HEK293 (cell line): ENCODE data around the gene SYT6.

Experiments used
- EGR2 ChIP-seq: fragments of 450-650 bp; formaldehyde crosslinking; IDR thresholded peaks from 2 replicates; pipeline ENCODE4 v1.5.1; 2016; ENCODE audit warnings: low read depth, missing biosample characterization, missing genetic modification characterization
- PBX3 ChIP-seq: sonication (generic); formaldehyde crosslinking; IDR thresholded peaks from 2 replicates; pipeline ENCODE4 v1.8.1; 2022; ENCODE audit warnings: mild to moderate bottlenecking, moderate library complexity, missing genetic modification reagents
- ZBTB48 ChIP-seq: fragments of 450-650 bp; formaldehyde crosslinking; IDR thresholded peaks from 2 replicates; pipeline ENCODE4 v1.5.1; 2016; ENCODE audit warnings: missing biosample characterization, missing genetic modification characterization
- ZFP37 ChIP-seq: fragments of 450-650 bp; formaldehyde crosslinking; IDR thresholded peaks from 2 replicates; pipeline ENCODE4 v1.5.1; 2016; ENCODE audit warnings: missing biosample characterization, missing genetic modification characterization
- ZNF10 ChIP-seq: fragments of 450-650 bp; formaldehyde crosslinking; IDR thresholded peaks from 2 replicates; pipeline ENCODE4 v1.5.1; 2017; ENCODE audit warnings: missing biosample characterization, missing genetic modification characterization
- ZNF114 ChIP-seq: fragments of 450-650 bp; formaldehyde crosslinking; IDR thresholded peaks from 2 replicates; pipeline ENCODE4 v1.5.0; 2017; ENCODE audit warnings: missing biosample characterization, missing genetic modification characterization
- ZNF146 ChIP-seq: fragments of 450-650 bp; formaldehyde crosslinking; IDR thresholded peaks from 2 replicates; pipeline ENCODE4 v1.5.1; 2016; ENCODE audit warnings: missing biosample characterization, missing genetic modification characterization
- ZNF248 ChIP-seq: fragments of 450-650 bp; formaldehyde crosslinking; IDR thresholded peaks from 2 replicates; pipeline ENCODE4 v1.5.1; 2017; ENCODE audit warnings: missing biosample characterization, missing genetic modification characterization
- ZNF366 ChIP-seq: fragments of 450-650 bp; formaldehyde crosslinking; conservative IDR thresholded peaks from 2 replicates; pipeline ENCODE4 v1.5.1; 2016; ENCODE audit warnings: missing biosample characterization, missing genetic modification characterization
- ZNF398 ChIP-seq: fragments of 450-650 bp; formaldehyde crosslinking; IDR thresholded peaks from 2 replicates; pipeline ENCODE4 v1.5.1; 2017; ENCODE audit warnings: missing biosample characterization, missing genetic modification characterization
- ZNF404 ChIP-seq: fragments of 450-650 bp; formaldehyde crosslinking; IDR thresholded peaks from 2 replicates; pipeline ENCODE4 v1.5.1; 2017; ENCODE audit warnings: missing biosample characterization, missing genetic modification characterization
- ZNF426 ChIP-seq: fragments of 450-650 bp; formaldehyde crosslinking; IDR thresholded peaks from 2 replicates; pipeline ENCODE4 v1.5.1; 2017; ENCODE audit warnings: missing biosample characterization, missing genetic modification characterization, mild to moderate bottlenecking, inconsistent platforms, moderate library complexity
- ZNF501 ChIP-seq: fragments of 450-650 bp; formaldehyde crosslinking; IDR thresholded peaks from 2 replicates; pipeline ENCODE4 v1.5.1; 2016; ENCODE audit warnings: missing biosample characterization, missing genetic modification characterization
- ZNF549 ChIP-seq: fragments of 450-650 bp; IDR thresholded peaks from 2 replicates; pipeline ENCODE4 v1.5.1; 2018; ENCODE audit warnings: missing biosample characterization, missing genetic modification characterization, mild to moderate bottlenecking, inconsistent platforms, moderate library complexity
- ZNF585B ChIP-seq: fragments of 450-650 bp; formaldehyde crosslinking; IDR thresholded peaks from 2 replicates; pipeline ENCODE4 v1.5.1; 2016; ENCODE audit warnings: missing biosample characterization, missing genetic modification characterization
- ZSCAN23 ChIP-seq: fragments of 450-650 bp; formaldehyde crosslinking; IDR thresholded peaks from 2 replicates; pipeline ENCODE4 v1.5.1; 2016; ENCODE audit warnings: missing biosample characterization, missing genetic modification characterization
- TF ChIP-seq, protein P1 (sequence below): fragments of 450-650 bp; formaldehyde crosslinking; IDR thresholded peaks from 2 replicates; pipeline ENCODE4 v1.5.1; 2016; ENCODE audit warnings: missing biosample characterization, missing genetic modification characterization, borderline replicate concordance
- TF ChIP-seq, protein P2 (sequence below): fragments of 450-650 bp; formaldehyde crosslinking; IDR thresholded peaks from 2 replicates; pipeline ENCODE4 v1.5.1; 2017; ENCODE audit warnings: missing biosample characterization, missing genetic modification characterization
- TF ChIP-seq, protein P3 (sequence below): fragments of 450-650 bp; formaldehyde crosslinking; IDR thresholded peaks from 2 replicates; pipeline ENCODE4 v1.5.1; 2016; ENCODE audit warnings: missing biosample characterization, missing genetic modification characterization
- TF ChIP-seq, protein P4 (sequence below): fragments of 450-650 bp; formaldehyde crosslinking; conservative IDR thresholded peaks from 2 replicates; pipeline ENCODE4 v1.5.1; 2016; ENCODE audit warnings: low read depth, missing biosample characterization, missing genetic modification characterization
- TF ChIP-seq, protein P5 (sequence below): fragments of 450-650 bp; formaldehyde crosslinking; IDR thresholded peaks from 2 replicates; pipeline ENCODE4 v1.5.1; 2016; ENCODE audit warnings: missing biosample characterization, missing genetic modification characterization

Gene SYT6

GRCh38 chr1:114079596-114080190 lies 74.0 kb downstream of the SYT6 start (continued):
- TF ChIP-seq ZNF398 (no peak), ZNF248 (tag by site-specific recombination) (no peak), ZSCAN23 (tag by site-specific recombination) (no peak), ZNF426 (tag by site-specific recombination) (no peak), ZNF10 (tag by site-specific recombination) (no peak), ZNF146 (tag by site-specific recombination) (no peak), ZFP37 (no peak), ZNF549 (tag by site-specific recombination) (no peak), ZNF366 (tag by site-specific recombination) (no peak), ZNF404 (tag by site-specific recombination) (no peak), ZNF585B (no peak), ZBTB48 (tag by site-specific recombination) (no peak), ZNF114 (tag by site-specific recombination) (no peak), PBX3 (no peak), EGR2 (tag by site-specific recombination) (no peak), ZNF501 (tag by site-specific recombination) (no peak)
- TF ChIP-seq, protein P1, sequence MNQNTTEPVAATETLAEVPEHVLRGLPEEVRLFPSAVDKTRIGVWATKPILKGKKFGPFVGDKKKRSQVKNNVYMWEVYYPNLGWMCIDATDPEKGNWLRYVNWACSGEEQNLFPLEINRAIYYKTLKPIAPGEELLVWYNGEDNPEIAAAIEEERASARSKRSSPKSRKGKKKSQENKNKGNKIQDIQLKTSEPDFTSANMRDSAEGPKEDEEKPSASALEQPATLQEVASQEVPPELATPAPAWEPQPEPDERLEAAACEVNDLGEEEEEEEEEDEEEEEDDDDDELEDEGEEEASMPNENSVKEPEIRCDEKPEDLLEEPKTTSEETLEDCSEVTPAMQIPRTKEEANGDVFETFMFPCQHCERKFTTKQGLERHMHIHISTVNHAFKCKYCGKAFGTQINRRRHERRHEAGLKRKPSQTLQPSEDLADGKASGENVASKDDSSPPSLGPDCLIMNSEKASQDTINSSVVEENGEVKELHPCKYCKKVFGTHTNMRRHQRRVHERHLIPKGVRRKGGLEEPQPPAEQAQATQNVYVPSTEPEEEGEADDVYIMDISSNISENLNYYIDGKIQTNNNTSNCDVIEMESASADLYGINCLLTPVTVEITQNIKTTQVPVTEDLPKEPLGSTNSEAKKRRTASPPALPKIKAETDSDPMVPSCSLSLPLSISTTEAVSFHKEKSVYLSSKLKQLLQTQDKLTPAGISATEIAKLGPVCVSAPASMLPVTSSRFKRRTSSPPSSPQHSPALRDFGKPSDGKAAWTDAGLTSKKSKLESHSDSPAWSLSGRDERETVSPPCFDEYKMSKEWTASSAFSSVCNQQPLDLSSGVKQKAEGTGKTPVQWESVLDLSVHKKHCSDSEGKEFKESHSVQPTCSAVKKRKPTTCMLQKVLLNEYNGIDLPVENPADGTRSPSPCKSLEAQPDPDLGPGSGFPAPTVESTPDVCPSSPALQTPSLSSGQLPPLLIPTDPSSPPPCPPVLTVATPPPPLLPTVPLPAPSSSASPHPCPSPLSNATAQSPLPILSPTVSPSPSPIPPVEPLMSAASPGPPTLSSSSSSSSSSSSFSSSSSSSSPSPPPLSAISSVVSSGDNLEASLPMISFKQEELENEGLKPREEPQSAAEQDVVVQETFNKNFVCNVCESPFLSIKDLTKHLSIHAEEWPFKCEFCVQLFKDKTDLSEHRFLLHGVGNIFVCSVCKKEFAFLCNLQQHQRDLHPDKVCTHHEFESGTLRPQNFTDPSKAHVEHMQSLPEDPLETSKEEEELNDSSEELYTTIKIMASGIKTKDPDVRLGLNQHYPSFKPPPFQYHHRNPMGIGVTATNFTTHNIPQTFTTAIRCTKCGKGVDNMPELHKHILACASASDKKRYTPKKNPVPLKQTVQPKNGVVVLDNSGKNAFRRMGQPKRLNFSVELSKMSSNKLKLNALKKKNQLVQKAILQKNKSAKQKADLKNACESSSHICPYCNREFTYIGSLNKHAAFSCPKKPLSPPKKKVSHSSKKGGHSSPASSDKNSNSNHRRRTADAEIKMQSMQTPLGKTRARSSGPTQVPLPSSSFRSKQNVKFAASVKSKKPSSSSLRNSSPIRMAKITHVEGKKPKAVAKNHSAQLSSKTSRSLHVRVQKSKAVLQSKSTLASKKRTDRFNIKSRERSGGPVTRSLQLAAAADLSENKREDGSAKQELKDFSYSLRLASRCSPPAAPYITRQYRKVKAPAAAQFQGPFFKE (tag by site-specific recombination) = no peak
- TF ChIP-seq, protein P2, sequence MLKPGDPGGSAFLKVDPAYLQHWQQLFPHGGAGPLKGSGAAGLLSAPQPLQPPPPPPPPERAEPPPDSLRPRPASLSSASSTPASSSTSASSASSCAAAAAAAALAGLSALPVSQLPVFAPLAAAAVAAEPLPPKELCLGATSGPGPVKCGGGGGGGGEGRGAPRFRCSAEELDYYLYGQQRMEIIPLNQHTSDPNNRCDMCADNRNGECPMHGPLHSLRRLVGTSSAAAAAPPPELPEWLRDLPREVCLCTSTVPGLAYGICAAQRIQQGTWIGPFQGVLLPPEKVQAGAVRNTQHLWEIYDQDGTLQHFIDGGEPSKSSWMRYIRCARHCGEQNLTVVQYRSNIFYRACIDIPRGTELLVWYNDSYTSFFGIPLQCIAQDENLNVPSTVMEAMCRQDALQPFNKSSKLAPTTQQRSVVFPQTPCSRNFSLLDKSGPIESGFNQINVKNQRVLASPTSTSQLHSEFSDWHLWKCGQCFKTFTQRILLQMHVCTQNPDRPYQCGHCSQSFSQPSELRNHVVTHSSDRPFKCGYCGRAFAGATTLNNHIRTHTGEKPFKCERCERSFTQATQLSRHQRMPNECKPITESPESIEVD = no peak
- TF ChIP-seq, protein P3, sequence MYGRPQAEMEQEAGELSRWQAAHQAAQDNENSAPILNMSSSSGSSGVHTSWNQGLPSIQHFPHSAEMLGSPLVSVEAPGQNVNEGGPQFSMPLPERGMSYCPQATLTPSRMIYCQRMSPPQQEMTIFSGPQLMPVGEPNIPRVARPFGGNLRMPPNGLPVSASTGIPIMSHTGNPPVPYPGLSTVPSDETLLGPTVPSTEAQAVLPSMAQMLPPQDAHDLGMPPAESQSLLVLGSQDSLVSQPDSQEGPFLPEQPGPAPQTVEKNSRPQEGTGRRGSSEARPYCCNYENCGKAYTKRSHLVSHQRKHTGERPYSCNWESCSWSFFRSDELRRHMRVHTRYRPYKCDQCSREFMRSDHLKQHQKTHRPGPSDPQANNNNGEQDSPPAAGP (tag by site-specific recombination) = peak; percentile 89
- TF ChIP-seq, protein P4, sequence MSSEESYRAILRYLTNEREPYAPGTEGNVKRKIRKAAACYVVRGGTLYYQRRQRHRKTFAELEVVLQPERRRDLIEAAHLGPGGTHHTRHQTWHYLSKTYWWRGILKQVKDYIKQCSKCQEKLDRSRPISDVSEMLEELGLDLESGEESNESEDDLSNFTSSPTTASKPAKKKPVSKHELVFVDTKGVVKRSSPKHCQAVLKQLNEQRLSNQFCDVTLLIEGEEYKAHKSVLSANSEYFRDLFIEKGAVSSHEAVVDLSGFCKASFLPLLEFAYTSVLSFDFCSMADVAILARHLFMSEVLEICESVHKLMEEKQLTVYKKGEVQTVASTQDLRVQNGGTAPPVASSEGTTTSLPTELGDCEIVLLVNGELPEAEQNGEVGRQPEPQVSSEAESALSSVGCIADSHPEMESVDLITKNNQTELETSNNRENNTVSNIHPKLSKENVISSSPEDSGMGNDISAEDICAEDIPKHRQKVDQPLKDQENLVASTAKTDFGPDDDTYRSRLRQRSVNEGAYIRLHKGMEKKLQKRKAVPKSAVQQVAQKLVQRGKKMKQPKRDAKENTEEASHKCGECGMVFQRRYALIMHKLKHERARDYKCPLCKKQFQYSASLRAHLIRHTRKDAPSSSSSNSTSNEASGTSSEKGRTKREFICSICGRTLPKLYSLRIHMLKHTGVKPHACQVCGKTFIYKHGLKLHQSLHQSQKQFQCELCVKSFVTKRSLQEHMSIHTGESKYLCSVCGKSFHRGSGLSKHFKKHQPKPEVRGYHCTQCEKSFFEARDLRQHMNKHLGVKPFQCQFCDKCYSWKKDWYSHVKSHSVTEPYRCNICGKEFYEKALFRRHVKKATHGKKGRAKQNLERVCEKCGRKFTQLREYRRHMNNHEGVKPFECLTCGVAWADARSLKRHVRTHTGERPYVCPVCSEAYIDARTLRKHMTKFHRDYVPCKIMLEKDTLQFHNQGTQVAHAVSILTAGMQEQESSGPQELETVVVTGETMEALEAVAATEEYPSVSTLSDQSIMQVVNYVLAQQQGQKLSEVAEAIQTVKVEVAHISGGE = no peak
- TF ChIP-seq, protein P5, sequence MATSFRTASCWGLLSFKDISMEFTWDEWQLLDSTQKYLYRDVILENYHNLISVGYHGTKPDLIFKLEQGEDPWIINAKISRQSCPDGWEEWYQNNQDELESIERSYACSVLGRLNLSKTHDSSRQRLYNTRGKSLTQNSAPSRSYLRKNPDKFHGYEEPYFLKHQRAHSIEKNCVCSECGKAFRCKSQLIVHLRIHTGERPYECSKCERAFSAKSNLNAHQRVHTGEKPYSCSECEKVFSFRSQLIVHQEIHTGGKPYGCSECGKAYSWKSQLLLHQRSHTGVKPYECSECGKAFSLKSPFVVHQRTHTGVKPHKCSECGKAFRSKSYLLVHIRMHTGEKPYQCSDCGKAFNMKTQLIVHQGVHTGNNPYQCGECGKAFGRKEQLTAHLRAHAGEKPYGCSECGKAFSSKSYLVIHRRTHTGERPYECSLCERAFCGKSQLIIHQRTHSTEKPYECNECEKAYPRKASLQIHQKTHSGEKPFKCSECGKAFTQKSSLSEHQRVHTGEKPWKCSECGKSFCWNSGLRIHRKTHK (tag by site-specific recombination) = no peak
